Amygdala (tissue), 56 donors: ENCODE data around the gene RARRES1.

Experiments used
- DNase-seq, 56 donors: peaks; one replicate each; lab custom pipeline; 2025; lab: John Stamatoyannopoulos, UW

The RARRES1 gene

DNA sequence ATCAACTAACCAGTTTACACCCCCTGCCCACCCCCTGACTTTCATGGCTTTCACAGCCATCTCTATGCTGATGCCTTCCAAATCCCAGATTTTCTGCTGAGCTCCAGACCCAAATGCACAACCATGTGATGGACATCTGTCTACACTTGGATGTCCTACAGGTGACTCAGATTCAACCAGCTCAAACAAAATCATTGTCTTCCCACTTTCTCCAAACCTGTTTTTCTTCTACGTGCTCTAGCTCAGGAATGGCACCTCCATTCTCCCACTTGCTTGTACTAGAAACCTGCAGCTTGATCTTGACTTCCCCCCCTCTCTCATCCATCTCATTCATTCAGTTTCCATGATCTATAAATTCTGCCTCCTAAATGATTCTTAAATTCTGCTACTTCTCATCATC, 34.1 kb upstream of the RARRES1 start:
- DNase-seq, result no peak

DNA sequence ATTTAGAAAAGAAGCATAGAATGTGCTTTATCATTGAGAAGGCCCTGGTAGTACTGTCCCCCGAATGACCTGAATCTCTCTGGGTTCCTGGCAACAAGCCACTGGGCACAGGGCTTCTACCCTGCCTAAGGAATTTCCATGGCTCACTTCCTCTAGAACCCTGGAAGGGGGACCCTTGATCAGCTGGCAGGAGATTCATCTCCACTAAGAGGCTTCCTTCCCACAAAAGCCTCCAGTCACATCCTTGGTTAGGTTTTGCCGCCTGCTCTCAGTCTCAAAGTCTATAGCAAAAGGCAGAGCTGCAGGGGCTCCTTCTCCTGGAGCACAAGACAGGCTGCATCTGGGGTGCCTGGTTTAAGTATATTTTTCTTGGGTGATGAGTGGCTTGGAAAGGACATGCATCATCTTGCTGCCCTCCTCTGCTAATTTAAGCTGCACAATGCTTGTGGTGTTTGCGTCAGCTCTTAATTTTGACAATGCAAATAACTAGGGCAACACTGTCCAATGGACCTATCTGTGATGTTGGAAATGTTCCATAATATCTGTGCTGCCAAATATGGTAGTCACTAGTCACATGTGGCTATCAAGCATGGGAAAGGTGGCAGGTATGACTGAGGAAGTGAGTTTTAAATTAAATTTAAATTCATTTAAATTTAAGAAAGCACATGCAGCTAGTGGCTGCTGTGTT, 33.4 kb upstream of the RARRES1 start:
- no peak for DNase-seq

DNA sequence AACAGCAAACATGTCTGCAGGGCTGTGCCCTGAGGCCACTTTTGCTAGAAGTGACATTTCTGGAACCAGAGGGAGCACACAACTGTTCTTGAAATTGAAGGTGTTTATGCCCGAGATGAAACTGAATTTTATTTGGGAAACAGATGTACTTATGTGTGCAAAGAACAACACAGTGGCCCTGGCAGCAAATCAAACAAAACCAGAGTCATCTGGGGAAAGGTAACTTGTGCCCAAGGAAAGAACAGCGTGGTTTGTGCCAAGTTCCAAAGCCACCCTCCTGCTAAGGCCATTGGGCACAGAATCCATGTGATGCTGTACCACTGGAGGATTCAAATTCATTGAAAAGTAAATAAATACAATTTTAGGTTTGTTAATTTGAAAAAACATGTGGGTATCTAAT, 31.2 kb upstream of the RARRES1 start:
- no peak for DNase-seq

DNA sequence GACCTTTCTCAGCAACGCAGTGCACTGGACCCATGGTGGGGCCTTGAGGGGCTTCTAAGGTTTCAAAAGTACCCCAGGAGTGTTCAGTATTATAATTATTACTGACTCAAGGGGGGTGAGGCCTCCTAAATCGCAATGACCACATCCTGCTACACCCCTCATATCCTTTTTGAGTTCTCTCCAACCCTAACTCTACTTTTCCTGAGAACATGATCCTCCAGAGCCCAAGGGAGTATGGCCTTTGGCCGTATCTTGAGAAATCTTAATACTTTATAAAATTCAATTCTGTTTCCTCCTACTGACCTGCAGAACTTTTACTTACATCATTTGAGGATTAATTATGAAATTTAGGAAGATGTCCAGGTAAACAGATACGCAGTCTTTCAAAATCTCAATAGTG, 30.4 kb upstream of the RARRES1 start:
- no peak for DNase-seq

DNA sequence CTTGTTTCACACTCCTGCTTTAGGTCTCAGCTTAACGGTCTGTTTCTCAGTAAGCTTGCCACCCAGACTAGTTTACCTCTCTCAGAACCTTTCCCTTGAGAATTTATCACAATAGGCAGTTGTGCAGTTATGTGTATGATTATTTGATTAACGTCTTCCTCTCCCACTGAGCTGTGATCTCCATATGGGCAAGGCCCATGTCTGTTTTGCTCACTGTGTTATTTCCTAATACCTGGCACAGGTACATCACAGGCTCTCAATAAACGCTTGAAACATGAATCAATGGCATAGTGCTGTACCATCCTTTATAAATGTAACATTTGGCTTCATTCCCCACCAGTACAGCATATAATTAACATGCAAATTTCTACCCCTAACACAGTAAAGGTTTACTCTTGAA, 29.1 kb upstream of the RARRES1 start:
- DNase-seq, result no peak

DNA sequence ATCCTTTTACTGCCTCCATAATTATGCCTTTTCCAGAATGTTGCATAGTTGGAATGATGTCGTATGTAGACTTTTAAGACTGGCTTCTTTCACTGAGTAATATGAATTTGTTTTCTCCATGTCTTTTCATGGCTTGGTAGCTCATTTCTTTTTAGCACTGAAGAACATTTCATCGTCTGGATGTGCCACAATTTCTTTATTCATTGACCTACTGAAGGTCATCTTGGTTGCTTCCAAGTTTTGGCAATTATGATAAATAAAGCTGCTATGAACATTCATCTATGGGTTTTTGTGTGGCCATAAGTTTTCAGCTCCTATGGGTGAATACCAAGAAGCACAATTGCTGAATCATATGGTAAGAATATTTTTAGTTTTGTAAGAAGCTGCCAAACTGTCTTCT, 23.2 kb upstream of the RARRES1 start:
- no peak for DNase-seq

DNA sequence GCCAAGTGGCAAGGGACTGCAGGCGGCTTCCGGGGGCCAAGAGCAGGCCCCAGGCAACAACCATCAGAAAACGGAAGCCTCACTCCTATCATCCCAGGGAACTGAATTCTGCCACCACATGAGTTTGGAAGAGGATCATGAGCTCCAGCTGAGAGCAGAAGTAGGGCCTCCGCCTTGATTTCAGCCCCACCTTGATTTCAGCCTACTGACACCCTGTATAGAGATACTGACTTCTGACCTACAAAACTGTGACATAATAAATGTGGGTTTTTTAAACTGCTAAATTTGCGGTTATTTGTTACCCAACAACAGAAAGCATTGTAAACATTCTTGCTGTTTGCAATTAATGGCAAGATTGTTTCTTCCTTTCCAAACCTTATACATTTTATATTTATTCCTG, 21.6 kb upstream of the RARRES1 start:
- no peak for DNase-seq

GRCh38 chr3:158751316-158751715, 19.1 kb upstream of the RARRES1 start:
- DNase-seq, result no peak

DNA sequence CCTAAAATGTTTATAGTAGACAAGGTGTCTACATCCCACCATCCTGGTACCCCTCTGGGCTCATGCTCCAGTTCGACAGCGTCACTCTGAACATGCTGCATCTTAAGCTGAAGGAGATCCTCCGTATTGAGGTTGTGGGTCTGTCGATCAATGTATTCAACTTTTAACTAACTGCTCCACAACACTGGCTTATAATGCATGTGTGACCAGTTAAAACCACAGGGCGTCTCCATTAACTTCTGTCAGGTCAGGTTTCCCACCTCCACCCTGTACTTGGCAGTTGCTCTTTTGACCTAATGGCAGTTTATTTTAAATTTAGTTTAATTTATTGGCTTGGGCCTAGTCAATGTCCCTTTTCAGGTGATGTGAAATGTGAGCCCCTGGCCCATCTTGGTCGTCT, 17.8 kb upstream of the RARRES1 start:
- DNase-seq, result no peak

DNA sequence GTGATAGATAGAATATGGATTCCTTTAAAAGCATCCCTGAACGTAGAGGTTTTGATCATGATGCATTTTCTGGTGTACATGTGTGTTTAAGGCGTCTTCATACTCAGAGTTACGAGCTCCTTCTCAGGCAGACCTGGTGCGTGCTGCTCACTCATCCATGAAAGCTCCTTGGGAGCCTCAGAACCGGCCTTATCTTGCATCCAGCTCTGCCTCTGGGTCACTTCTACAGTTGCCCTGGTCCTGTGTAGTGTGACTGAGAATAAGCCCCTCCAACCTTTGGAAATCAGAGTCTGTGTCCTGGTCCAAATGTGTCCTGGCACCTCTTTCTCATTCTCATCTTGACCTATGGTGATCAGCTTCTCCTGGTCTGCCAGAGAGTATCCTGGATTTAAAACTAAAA, 17.3 kb upstream of the RARRES1 start:
- DNase-seq, result no peak

DNA sequence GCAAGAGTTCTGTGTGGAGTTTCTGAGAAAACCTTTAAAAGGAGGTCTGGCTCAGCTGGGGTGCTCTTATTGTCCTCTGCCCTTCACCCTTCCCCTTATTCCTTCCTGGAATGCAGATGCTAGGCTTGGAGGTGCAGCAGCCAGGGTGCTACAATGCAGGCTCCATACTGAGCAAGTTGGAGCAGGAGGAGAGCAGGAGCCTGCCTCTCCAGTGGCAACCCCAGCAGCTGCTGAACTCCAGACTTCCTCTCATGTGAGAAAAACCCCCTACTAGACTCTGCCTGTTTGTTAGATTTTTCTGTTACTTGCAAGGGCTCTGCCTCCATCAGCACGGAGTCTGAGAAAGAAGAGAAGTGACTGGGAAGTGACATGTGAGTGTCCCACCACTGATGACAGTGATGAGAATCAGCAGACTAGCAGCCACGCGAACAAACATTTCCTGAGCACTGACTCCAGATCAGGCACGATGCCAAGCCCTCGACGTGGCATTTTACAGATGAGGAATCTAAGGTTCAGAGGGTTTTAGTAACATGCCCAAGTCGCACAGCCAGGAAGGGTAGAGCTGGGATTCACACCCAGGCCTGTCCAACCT, 16.1 kb upstream of the RARRES1 start:
- DNase-seq, result peak in 2 of 56 donors; percentile 8 to 19

- no peak for DNase-seq
Measured at GRCh38 chr3:158747417-158747816, 15.2 kb upstream of the RARRES1 start.

GRCh38 chr3:158745551-158745950, 13.3 kb upstream of the RARRES1 start:
- DNase-seq, result no peak

DNA sequence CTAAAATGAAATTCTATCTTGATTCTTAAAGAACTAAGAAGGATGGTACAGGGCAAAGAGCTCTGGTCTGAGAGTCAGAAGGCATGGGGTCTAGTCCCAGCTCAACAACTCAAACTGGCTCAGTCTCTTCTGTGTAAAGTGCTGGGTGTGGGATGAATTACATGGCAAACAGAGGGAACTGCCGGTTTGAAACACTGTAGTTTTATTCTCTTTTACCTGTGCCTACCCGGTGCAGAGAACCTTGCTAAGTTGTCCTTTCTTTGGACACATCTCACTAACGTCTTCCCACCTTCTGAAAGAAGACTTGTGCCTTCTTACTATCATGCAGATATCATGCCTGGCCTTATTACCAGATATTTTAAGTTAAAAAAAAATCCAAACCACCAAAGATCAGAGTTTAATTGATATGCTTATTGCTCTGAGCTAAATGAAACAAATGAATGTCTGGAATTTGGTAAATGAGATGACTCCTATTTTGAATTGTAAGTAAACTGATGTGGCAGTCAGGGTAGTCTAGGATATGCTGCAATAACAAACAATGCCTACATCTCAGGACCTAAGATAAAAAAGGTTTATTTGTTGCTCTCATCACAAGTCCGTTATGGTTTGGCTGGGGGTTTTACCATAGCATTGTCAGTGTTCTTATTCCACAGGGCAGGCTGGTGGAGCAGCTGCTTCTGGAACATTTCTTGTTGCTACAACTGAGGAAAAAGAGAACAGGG, 12.5 kb upstream of the RARRES1 start:
- DNase-seq, result no peak

GRCh38 chr3:158743664-158744566, 11.7 kb upstream of the RARRES1 start:
- DNase-seq, result no peak

DNA sequence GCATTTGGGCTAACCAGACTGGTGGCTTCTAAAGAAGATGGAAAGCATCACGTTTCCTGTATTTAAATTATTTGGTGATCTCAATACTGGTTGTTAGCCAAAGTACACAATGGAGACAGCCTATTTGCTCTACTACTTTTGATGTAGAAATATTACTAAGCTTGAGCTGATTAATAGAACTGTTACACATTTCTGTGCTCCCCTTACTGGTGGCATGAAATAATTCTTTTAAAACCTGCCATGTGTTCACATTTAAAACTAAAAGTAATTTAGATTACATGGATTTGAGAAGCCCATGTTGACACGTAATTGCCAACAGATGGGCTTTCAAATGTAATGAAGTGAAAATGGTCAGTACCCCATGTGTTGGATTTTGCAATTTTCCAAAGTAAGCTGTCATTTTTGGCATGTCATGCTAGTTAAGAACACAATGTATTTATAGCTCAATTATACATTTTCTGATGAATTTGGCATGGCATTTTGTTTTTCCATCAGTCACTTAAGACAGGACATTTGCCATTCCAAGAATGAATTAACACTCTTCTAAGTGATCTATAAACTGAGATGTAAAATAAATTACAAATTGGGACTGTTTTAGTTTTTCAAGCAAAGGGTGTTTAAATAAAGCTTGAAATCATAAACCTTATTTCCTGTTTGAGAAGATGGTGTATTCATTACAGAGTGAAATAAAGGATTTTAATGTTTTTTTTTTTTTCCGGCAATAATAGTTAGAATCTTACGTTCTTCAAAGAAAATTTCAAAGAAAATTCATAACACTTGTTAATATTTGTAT, 10.8 kb upstream of the RARRES1 start:
- DNase-seq, result no peak

GRCh38 chr3:158739661-158740060, 7.4 kb upstream of the RARRES1 start:
- no peak for DNase-seq

DNA sequence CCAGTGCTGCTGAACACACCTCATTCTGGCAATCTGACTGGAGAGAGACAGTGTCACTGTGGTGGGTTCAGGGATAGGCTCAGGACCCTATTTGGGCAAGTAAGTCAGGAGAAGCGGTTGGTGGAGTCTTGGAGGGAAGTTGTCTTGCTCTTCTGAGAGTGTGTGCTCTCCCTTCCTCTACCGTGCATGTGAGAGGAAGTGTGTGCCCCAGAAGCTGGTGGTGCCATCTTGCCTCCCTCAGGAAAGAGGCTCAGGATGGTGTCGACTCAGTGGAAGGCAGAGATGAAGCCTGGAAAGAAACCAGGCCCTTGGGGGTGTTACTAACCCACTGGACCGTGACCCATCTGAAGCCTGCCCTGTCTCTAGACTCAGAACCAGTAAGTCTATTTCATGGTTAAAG, 6.8 kb upstream of the RARRES1 start:
- DNase-seq, result no peak

GRCh38 chr3:158738653-158739052, 6.4 kb upstream of the RARRES1 start:
- DNase-seq, result no peak

DNA sequence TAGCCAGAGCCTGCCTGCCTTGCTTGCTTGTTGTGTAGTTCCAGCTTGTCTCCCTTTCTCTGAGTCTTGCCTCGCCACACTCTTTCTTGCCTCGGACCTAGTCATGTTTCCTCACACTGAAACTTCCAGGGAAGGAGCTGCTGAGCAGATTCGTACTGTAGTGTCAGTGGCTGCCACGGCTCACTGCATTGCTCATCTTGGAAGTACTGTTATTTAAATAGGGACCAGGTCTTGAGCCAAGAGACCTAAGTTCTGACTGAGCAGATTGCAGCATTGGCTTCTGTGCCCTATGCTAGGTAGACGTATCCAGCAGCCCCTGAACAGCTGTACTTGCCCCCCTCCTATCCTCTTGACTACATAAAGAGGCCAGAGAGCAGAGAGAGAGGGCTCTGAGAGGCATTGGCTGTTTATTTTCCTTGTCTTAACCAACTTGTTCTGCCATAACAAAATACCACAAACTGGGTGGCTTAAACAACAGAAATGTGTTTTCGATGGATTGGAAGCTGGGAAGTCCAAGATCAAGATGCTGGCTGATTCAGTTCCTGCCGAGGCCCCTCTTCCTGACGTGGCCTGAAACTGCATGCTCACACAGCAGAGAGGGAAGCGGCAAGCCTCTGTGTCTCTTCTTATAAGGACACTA, 5.8 kb upstream of the RARRES1 start:
- DNase-seq, result no peak
